Stimulated activated CD4-positive, alpha-beta T cell treated with anti-CD3 and anti-CD28 coated beads, Interleukin-12 subunit alpha, Interleukin-12 subunit beta, amount 100 ng/mL, for 4 hours (primary cell): ENCODE results near the gene DRD1.
"Not testable (repeated sequence)": the region's sequence is repeated elsewhere in the genome, so short reads cannot be mapped to it uniquely, and the experiment has no call there.

Experiments used
- DNase-seq: peaks from one replicate; pipeline ENCODE4 v3.0.0-alpha.2; 2020

The DRD1 gene

DNA sequence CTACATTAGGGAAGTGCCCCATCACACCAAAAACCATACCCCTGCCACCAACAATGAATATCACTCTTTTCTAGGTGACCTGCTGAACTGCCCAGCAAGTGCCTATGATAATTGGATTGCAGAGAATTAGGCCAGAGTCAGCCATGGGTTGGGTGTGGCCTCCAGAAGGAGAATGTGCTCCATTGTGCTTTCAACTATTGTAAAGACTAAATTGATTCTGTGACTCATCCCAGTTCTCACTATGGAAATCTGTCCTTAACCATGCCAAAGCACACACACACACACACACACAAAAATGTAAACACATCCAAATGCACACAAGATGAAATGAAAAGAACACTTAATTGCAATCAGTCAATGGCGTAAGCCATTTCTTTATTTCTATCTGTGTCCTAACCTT, 25.7 kb downstream of the DRD1 start:
- no peak for DNase-seq

DNA sequence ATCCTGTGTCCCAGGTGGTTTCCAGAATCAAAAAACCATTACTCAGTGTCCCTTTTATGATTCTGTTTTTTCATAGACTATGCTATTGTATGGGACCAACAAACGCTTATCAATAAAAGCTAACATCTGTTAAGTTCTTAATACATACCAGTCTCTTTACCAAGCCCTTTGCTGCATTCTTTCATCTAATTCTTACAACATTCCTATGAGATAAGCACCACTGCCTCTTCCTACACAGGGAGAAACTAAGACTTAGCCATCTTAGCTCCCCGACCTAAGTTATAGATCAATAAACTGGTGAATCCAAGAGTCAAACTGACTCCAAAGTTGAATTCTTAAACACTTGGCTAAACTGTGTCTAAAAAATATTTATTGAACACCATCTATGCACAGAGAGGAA, 26.6 kb downstream of the DRD1 start:
- DNase-seq, result no peak

GRCh38 chr5:175415303-175415702, 28.7 kb downstream of the DRD1 start:
- DNase-seq, result no peak

DNA sequence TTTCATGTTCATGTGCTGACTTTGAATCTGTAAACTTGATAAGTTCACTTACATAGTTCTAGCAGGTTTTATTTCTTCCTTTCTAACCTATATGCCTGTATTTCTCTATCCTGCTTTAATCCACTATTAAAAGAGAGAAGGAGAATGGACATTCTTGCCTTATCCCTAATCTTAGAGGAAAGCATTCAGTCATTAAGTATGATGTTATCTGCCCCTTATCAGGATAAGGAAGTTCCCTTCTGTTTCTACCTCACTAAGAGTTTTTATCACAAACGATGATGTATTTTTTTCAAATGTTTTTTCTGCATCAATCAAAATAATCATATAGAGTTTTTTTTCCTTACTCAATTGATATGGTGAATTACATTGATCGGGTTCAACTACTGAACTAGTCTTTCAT, 33.1 kb downstream of the DRD1 start:
- DNase-seq, result no peak

- no peak for DNase-seq
These were observed 37.7 kb downstream of the DRD1 start for GRCh38 chr5:175406300-175406699.

DNA sequence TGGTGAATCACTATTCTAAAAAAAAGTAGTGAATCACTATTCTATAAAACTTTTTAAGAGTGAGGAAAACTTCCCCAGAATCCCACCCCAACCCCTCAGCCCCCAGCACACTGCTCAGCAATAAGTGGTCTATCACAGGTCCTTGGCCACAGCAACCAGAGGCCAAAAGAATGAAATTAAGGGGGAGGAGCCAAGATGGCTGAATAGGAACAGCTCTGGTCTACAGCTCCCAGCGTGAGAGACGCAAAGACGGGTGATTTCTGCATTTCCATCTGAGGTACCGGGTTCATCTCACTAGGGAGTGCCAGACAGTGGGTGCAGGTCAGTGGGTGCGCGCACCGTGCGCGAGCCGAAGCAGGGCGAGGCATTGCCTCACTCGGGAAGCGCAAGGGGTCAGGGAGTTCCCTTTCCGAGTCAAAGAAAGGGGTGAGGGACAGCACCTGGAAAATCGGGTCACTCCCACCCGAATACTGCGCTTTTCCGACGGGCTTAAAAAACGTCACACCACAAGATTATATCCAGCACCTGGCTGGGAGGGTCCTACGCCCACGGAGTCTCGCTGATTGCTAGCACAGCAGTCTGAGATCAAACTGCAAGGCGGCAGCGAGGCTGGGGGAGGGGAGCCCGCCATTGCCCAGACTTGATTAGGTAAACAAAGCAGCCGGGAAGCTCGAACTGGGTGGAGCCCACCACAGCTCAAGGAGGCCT, 46.2 kb downstream of the DRD1 start:
- not testable (repeated sequence) for DNase-seq

GRCh38 chr5:175395430-175395829, 48.6 kb downstream of the DRD1 start:
- DNase-seq, result not testable (repeated sequence)

GRCh38 chr5:175394601-175395000, 49.4 kb downstream of the DRD1 start:
- DNase-seq, result no peak

DNA sequence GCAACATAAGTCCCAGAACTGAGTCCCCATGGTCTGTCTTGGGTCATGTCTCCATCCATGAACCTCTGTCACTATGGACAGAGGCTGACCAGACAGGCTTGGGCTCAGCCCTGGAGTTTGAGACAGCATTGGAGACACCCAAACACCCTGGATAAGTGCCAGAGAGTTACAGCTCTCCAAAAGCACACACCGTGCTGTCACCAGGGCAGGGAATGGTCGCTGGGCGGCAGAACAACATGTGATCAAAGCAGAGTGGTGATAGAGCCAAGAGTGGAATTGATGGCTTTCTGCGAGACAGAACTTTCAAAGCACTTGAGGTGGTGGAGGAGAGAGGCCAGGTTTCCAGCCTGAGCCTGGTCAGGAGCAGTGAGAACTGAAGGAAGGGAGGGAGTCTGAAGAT, 50.1 kb downstream of the DRD1 start:
- DNase-seq, result no peak

- DNase-seq, result no peak
These were observed 51.7 kb downstream of the DRD1 start for GRCh38 chr5:175392236-175392635.

- no peak for DNase-seq
These were observed 53.5 kb downstream of the DRD1 start for GRCh38 chr5:175390352-175391083.
